SK-N-SH (cell line): Measurements from ENCODE around the gene MAPKAP1. TPM values are rescaled to one million over a fixed set of nuclear protein-coding genes. Genes with fewer than 3 reads are reported as not detected.

Experiments
- CTCF ChIA-PET: fragments of 300-600, 350-600 bp; formaldehyde crosslinking; extraction: SDS; loops from one replicate; lab custom pipeline; 2021; lab: Yijun Ruan, JAX
- POLR2A ChIA-PET: fragments of 350-600 bp; sonication (Branson Sonifier 250); formaldehyde crosslinking; extraction: SDS; loops from one replicate; lab custom pipeline; 2020; ENCODE audit warnings: antibody characterized with exemption, inconsistent platforms; lab: Yijun Ruan, JAX
- DNase-seq: peaks from one replicate; pipeline ENCODE4 v3.0.0; 2012
- H2AFZ ChIP-seq: fragments of 200-600 bp; sonication (generic); 2 replicates; pipeline ENCODE4 v1.8.1; 2016; ENCODE audit warnings: antibody characterized with exemption, mild to moderate bottlenecking, low read depth
- H3F3A ChIP-seq: fragments of 200-600 bp; sonication (generic); replicated peaks from 2 replicates; pipeline ENCODE3; 2016; ENCODE audit warnings: antibody characterized with exemption, mild to moderate bottlenecking; ENCODE audit not compliant: insufficient read depth
- H3K27ac ChIP-seq, 2 experiments: fragments of 200-500 bp in 1 of 2; fragments of 200-600 bp in 1 of 2; sonication (Bioruptor generic) in 1 of 2; sonication (generic), shearing (Covaris generic) in 1 of 2; 2 replicates each; pipeline versions ENCODE4 v1.5.1 to v1.6.1; 2014 to 2016; ENCODE audit warnings: low read depth in 2 of 2, inconsistent platforms in 1 of 2, low read length in 1 of 2, mild to moderate bottlenecking in 1 of 2, mixed read lengths in 1 of 2
- H3K27me3 ChIP-seq: fragments of 200-600 bp; sonication (generic), shearing (Covaris generic); 2 replicates; pipeline ENCODE4 v1.6.1; 2016; ENCODE audit warnings: mixed run types; ENCODE audit not compliant: insufficient read depth
- H3K36me3 ChIP-seq, 2 experiments: fragments of 200-500 bp in 1 of 2; fragments of 200-600 bp in 1 of 2; sonication (Bioruptor generic) in 1 of 2; sonication (generic) in 1 of 2; replicated peaks in 1 of 2; 2 replicates each; pipeline versions ENCODE3 to v1.5.1; 2014 to 2016; ENCODE audit warnings: low read length in 1 of 2, mild to moderate bottlenecking in 1 of 2; ENCODE audit not compliant: insufficient read depth in 2 of 2, control insufficient read depth in 1 of 2
- H3K4me1 ChIP-seq, 2 experiments: fragments of 200-500 bp in 1 of 2; fragments of 200-600 bp in 1 of 2; sonication (Bioruptor generic) in 1 of 2; sonication (generic), shearing (Covaris generic) in 1 of 2; 2 replicates each; pipeline versions ENCODE4 v1.5.1 to v1.6.1; 2014 to 2016; ENCODE audit warnings: low read depth in 1 of 2, low read length in 1 of 2, mixed run types in 1 of 2; ENCODE audit not compliant: insufficient read depth in 2 of 2, control insufficient read depth in 1 of 2
- H3K4me2 ChIP-seq: fragments of 200-600 bp; sonication (generic), shearing (Covaris generic); 2 replicates; pipeline ENCODE4 v1.6.1; 2017; ENCODE audit warnings: mixed run types
- H3K4me3 ChIP-seq, 2 experiments: fragments of 200-500 bp in 1 of 2; fragments of 200-600 bp in 1 of 2; sonication (Bioruptor generic) in 1 of 2; sonication (generic), shearing (Covaris generic) in 1 of 2; 2 replicates each; pipeline versions ENCODE4 v1.5.1 to v1.8.1; 2014 to 2016; ENCODE audit warnings: low read depth in 2 of 2, inconsistent platforms in 1 of 2, low read length in 1 of 2, mild to moderate bottlenecking in 1 of 2, mixed read lengths in 1 of 2, moderate library complexity in 1 of 2
- H3K79me2 ChIP-seq: fragments of 200-600 bp; sonication (generic); 2 replicates; pipeline ENCODE4 v1.8.1; 2017; ENCODE audit warnings: mild to moderate bottlenecking; ENCODE audit not compliant: insufficient read depth
- H3K9ac ChIP-seq: fragments of 200-600 bp; sonication (generic); 2 replicates; pipeline ENCODE4 v1.6.1; 2017; ENCODE audit warnings: mixed run types
- H3K9me2 ChIP-seq: fragments of 200-600 bp; sonication (generic); 2 replicates; pipeline ENCODE4 v1.6.1; 2017; ENCODE audit warnings: mixed run types
- H3K9me3 ChIP-seq: fragments of 200-600 bp; sonication (generic); 2 replicates; pipeline ENCODE4 v1.6.1; 2017; ENCODE audit warnings: mixed run types, mild to moderate bottlenecking, moderate library complexity
- H4K20me1 ChIP-seq: fragments of 200-600 bp; sonication (generic); 2 replicates; pipeline ENCODE4 v1.6.1; 2017; ENCODE audit warnings: mild to moderate bottlenecking, mixed run types; ENCODE audit not compliant: insufficient read depth
- CHD2 ChIP-seq: fragments of 150-350 bp; IDR thresholded peaks from 2 replicates; pipeline ENCODE4 v1.6.1; 2018; ENCODE audit warnings: low read length; ENCODE audit not compliant: partially characterized antibody
- ELF1 ChIP-seq: IDR thresholded peaks from 2 replicates; pipeline ENCODE4 v1.4.0; 2012
- EP300 ChIP-seq, 2 experiments: IDR thresholded peaks; 2 replicates each; pipeline versions ENCODE4 v1.4.0 to v1.6.1; 2012; ENCODE audit warnings: borderline replicate concordance in 1 of 2, low read depth in 1 of 2, low read length in 1 of 2
- EZH2phosphoT487 ChIP-seq: fragments of 200-600 bp; sonication (generic); IDR thresholded peaks from 2 replicates; pipeline ENCODE4 v1.6.1; 2017; ENCODE audit warnings: low read depth, mixed run types, mild to moderate bottlenecking, antibody characterized with exemption, moderate library complexity, borderline replicate concordance
- FOSL2 ChIP-seq: IDR thresholded peaks from 2 replicates; pipeline ENCODE4 v1.4.0; 2012; ENCODE audit warnings: low read depth, mild to moderate bottlenecking, moderate library complexity, borderline replicate concordance
- FOXM1 ChIP-seq: IDR thresholded peaks from 2 replicates; pipeline ENCODE4 v1.4.0; 2012; ENCODE audit warnings: low read depth, mild to moderate bottlenecking
- GABPA ChIP-seq: IDR thresholded peaks from 2 replicates; pipeline ENCODE4 v1.4.0; 2012; ENCODE audit warnings: low read depth, mild to moderate bottlenecking
- JUND ChIP-seq: IDR thresholded peaks from 2 replicates; pipeline ENCODE4 v1.4.0; 2012
- MXI1 ChIP-seq: IDR thresholded peaks from 2 replicates; pipeline ENCODE4 v1.6.1; 2012; ENCODE audit warnings: mild to moderate bottlenecking, low read depth, low read length, improper control_type of control experiment
- NFIC ChIP-seq: IDR thresholded peaks from 2 replicates; pipeline ENCODE4 v1.4.0; 2012; ENCODE audit warnings: borderline replicate concordance
- NRF1 ChIP-seq: IDR thresholded peaks from 2 replicates; pipeline ENCODE4 v1.6.1; 2012; ENCODE audit warnings: low read depth, mild to moderate bottlenecking, low read length
- POLR2AphosphoS5 ChIP-seq: IDR thresholded peaks from 2 replicates; pipeline ENCODE4 v1.6.1; 2012; ENCODE audit warnings: low read depth, low read length
- RFX5 ChIP-seq: IDR thresholded peaks from 2 replicates; pipeline ENCODE4 v1.6.1; 2012; ENCODE audit warnings: mild to moderate bottlenecking, improper control_type of control experiment, low read length
- SIN3A ChIP-seq: IDR thresholded peaks from 2 replicates; pipeline ENCODE4 v1.6.1; 2012; ENCODE audit warnings: low read depth, mild to moderate bottlenecking, low read length, moderate library complexity, borderline replicate concordance
- SMC3 ChIP-seq: IDR thresholded peaks from 2 replicates; pipeline ENCODE4 v1.6.1; 2012; ENCODE audit warnings: low read depth, low read length, improper control_type of control experiment
- TCF12 ChIP-seq: IDR thresholded peaks from 2 replicates; pipeline ENCODE4 v1.4.0; 2012
- WGBS: methylation state at CpG from one replicate; pipeline ENCODE4 v1.1.6; 2017; ENCODE audit warnings: low lambda C conversion rate; 5-methylcytosine and 5-hydroxymethylcytosine counted together
- polyA plus RNA-seq, 3 experiments: library from polyadenylated mRNA; depleted of rRNA; stranded (reverse); fragments of >200 nt; gene quantifications; 2 replicates each; pipeline ENCODE4 v1.2.3, GENCODE V29; 2012
- TF ChIP-seq, protein P1 (sequence below): fragments of 200-600 bp; sonication (generic); IDR thresholded peaks from 2 replicates; pipeline ENCODE4 v1.6.1; 2017; ENCODE audit warnings: antibody characterized with exemption, mild to moderate bottlenecking, moderate library complexity
- TF ChIP-seq, protein P2 (sequence below): IDR thresholded peaks from 2 replicates; pipeline ENCODE4 v1.6.1; 2012; ENCODE audit warnings: mild to moderate bottlenecking, low read depth, low read length, moderate library complexity
- TF ChIP-seq, protein P3 (sequence below): fragments of 150-350 bp; IDR thresholded peaks from 2 replicates; pipeline ENCODE4 v1.6.1; 2017; ENCODE audit warnings: antibody characterized with exemption, low read length, low read depth, borderline replicate concordance
- TF ChIP-seq, protein P4 (sequence below): IDR thresholded peaks from 2 replicates; pipeline ENCODE4 v1.4.0; 2012; ENCODE audit warnings: low read depth, borderline replicate concordance

Gene MAPKAP1
- polyA plus RNA-seq, 1 of the 3 experiments (the other 2 are of a cell fraction): 117 TPM

DNA sequence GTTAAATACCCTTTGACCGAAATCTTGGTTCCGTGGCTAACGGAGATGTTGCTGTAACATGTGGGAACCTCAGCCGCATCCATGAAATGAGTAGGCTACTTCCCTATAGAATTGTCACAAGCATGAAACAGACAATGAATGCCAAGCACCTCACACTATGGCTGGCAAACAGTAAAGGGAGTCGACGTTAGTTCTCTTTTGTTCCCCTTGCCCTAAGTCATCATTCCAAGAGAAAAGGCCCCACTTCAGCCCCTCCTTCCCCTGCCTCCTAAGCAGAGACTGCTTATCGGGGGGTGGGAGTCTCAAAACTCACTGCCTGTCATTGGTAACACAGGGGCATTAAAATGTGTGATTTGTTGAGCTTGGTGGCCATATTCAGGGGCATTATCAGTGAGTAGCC lies 159.6 kb downstream of the MAPKAP1 start:
- no peak for DNase-seq
- Histone ChIP-seq H3K4me2 (no peak overlapping the region), H3K9me3 (no peaks in the 10 kb centered on the region), H3F3A (peaks cover 40% of the 10 kb centered on the region), H3K4me1 (peaks cover 39 to 47% of the 10 kb centered on the region in 2 experiments), H3K4me3 (no peak overlapping the region), H3K9ac (no peak overlapping the region), H3K36me3 (peaks cover 4 to 12% of the 10 kb centered on the region in 2 experiments), H2AFZ (no peak overlapping the region), H3K9me2 (no peaks in the 10 kb centered on the region), H3K27me3 (no peaks in the 10 kb centered on the region), H4K20me1 (no peaks in the 10 kb centered on the region; the same call in 1 of the 2 replicates), H3K79me2 (peaks cover 17% of the 10 kb centered on the region; the same call in 1 of the 2 replicates), H3K27ac (no peak overlapping the region)
- ChIA-PET CTCF (interaction anchor here (1.4 to 3.4 kb wide), 3 partner anchors 11 to 851 kb away, joined by 3 to 20 read pairs (median 6); no protein-coding TSS in a partner anchor), POLR2A (no interaction called here)
- WGBS: 95% methylated on average over 7 of the region's 7 CpGs
- TF ChIP-seq MXI1: no peak
- TF ChIP-seq, protein P1, sequence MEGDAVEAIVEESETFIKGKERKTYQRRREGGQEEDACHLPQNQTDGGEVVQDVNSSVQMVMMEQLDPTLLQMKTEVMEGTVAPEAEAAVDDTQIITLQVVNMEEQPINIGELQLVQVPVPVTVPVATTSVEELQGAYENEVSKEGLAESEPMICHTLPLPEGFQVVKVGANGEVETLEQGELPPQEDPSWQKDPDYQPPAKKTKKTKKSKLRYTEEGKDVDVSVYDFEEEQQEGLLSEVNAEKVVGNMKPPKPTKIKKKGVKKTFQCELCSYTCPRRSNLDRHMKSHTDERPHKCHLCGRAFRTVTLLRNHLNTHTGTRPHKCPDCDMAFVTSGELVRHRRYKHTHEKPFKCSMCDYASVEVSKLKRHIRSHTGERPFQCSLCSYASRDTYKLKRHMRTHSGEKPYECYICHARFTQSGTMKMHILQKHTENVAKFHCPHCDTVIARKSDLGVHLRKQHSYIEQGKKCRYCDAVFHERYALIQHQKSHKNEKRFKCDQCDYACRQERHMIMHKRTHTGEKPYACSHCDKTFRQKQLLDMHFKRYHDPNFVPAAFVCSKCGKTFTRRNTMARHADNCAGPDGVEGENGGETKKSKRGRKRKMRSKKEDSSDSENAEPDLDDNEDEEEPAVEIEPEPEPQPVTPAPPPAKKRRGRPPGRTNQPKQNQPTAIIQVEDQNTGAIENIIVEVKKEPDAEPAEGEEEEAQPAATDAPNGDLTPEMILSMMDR: no peak
- TF ChIP-seq EP300 (IDR thresholded peaks at IDR 0.05; ENCODE audit: borderline replicate concordance in 1 of 2, low read depth in 1 of 2, low read length in 1 of 2): no peak
- no peak for TF ChIP-seq FOXM1
- TF ChIP-seq JUND: no peak

DNA sequence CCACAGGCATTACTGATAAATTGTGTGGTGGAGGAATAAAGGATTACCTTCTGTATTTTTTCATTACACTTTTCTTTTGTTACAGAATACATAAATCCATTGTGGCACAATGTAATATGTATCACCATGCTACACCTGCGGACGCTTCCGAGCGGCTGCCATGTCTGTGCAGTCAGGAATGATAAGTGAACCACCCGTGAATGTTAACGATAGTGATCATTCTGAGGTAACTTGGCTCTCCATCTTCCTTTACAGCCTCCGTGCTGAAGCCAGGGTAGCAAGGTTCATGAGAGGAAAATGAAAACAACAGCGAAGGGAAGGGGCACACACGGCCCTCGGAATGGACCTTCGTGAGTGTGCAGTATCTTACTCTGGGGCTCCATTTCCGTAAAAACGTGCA lies 161.2 kb downstream of the MAPKAP1 start:
- Histone ChIP-seq H3K27ac (peak overlapping the region; percentile 76 to 90), H3K4me3 (no peak overlapping the region), H3F3A (peaks cover 39% of the 10 kb centered on the region), H3K79me2 (peaks cover 17% of the 10 kb centered on the region; the same call in 1 of the 2 replicates), H2AFZ (no peak overlapping the region), H4K20me1 (no peaks in the 10 kb centered on the region; the same call in 1 of the 2 replicates), H3K9me2 (no peaks in the 10 kb centered on the region), H3K4me2 (peak overlapping the region; percentile 35), H3K36me3 (peaks cover 4 to 12% of the 10 kb centered on the region in 2 experiments), H3K9ac (peak overlapping the region; percentile 9; the same call in 1 of the 2 replicates), H3K9me3 (no peaks in the 10 kb centered on the region), H3K4me1 (peaks cover 49 to 50% of the 10 kb centered on the region in 2 experiments), H3K27me3 (no peaks in the 10 kb centered on the region)
- POLR2A ChIA-PET: no interaction called here
- 98% methylated on average over 13 of the region's 13 CpGs for WGBS
- TF ChIP-seq NFIC: no peak
- TF ChIP-seq MXI1: no peak
- no peak for TF ChIP-seq EZH2phosphoT487
- no peak for TF ChIP-seq SMC3
- TF ChIP-seq SIN3A: no peak
- no peak for TF ChIP-seq GABPA
- TF ChIP-seq, protein P2, sequence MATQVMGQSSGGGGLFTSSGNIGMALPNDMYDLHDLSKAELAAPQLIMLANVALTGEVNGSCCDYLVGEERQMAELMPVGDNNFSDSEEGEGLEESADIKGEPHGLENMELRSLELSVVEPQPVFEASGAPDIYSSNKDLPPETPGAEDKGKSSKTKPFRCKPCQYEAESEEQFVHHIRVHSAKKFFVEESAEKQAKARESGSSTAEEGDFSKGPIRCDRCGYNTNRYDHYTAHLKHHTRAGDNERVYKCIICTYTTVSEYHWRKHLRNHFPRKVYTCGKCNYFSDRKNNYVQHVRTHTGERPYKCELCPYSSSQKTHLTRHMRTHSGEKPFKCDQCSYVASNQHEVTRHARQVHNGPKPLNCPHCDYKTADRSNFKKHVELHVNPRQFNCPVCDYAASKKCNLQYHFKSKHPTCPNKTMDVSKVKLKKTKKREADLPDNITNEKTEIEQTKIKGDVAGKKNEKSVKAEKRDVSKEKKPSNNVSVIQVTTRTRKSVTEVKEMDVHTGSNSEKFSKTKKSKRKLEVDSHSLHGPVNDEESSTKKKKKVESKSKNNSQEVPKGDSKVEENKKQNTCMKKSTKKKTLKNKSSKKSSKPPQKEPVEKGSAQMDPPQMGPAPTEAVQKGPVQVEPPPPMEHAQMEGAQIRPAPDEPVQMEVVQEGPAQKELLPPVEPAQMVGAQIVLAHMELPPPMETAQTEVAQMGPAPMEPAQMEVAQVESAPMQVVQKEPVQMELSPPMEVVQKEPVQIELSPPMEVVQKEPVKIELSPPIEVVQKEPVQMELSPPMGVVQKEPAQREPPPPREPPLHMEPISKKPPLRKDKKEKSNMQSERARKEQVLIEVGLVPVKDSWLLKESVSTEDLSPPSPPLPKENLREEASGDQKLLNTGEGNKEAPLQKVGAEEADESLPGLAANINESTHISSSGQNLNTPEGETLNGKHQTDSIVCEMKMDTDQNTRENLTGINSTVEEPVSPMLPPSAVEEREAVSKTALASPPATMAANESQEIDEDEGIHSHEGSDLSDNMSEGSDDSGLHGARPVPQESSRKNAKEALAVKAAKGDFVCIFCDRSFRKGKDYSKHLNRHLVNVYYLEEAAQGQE: no peak
- no peak for TF ChIP-seq RFX5
- no peak for TF ChIP-seq EP300 (IDR thresholded peaks at IDR 0.05; ENCODE audit: borderline replicate concordance in 1 of 2, low read depth in 1 of 2, low read length in 1 of 2)
- no peak for TF ChIP-seq ELF1
- TF ChIP-seq NRF1: no peak
- no peak for TF ChIP-seq POLR2AphosphoS5
- TF ChIP-seq CHD2: no peak
- TF ChIP-seq TCF12: no peak
- TF ChIP-seq FOSL2: no peak
- TF ChIP-seq, protein P3, sequence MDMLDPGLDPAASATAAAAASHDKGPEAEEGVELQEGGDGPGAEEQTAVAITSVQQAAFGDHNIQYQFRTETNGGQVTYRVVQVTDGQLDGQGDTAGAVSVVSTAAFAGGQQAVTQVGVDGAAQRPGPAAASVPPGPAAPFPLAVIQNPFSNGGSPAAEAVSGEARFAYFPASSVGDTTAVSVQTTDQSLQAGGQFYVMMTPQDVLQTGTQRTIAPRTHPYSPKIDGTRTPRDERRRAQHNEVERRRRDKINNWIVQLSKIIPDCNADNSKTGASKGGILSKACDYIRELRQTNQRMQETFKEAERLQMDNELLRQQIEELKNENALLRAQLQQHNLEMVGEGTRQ: no peak
- TF ChIP-seq, protein P4, sequence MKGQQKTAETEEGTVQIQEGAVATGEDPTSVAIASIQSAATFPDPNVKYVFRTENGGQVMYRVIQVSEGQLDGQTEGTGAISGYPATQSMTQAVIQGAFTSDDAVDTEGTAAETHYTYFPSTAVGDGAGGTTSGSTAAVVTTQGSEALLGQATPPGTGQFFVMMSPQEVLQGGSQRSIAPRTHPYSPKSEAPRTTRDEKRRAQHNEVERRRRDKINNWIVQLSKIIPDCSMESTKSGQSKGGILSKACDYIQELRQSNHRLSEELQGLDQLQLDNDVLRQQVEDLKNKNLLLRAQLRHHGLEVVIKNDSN: no peak
- no peak for DNase-seq
- CTCF ChIA-PET: interaction anchor here (1.0 to 3.4 kb wide), 2 partner anchors 13 to 15 kb away, joined by 3 to 20 read pairs; no protein-coding TSS in a partner anchor
